ENCODE results near the gene MED31.
"Not testable (repeated sequence)": the region's sequence is repeated elsewhere in the genome, so short reads cannot be mapped to it uniquely, and the experiment has no call there.

Gene MED31

DNA sequence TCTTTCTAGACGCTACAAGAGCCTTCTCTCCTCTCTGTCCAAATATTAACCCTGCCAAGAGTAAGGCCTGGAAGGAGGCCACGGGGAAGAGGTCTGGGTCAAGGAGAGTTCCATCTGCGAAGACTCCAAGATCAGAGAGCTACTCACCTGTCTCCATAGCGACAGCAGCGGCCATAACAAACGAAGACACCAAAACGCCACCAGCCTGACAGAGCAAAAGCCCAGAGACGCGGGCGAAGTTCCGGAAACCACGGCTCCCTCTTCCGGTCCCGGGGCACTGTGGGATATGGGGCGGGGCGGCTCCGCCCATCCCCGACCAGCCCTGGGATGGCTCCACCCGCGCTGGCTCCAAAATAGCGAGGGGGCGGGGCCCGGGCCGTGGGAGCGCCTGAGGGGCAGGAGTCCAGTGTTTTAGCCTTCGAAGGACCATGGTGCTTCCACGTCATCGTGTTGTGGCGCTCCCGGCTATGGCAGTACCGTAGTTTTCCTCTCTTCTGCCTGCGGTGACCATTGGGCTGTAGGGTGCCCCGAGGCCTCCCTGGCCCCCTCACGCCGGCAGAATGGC lies at the start of gene MED31, which contains the start of gene C17orf100:
MED31 (minus strand) TSS at position 252 of the 565 bp plus-strand sequence; CDS start at position 175, 77 bp downstream.
C17orf100 (plus strand) TSS at position 409 of the 565 bp plus-strand sequence; CDS start at position 561, 152 bp downstream.
- DNase-seq, result peak; percentile 98

DNA sequence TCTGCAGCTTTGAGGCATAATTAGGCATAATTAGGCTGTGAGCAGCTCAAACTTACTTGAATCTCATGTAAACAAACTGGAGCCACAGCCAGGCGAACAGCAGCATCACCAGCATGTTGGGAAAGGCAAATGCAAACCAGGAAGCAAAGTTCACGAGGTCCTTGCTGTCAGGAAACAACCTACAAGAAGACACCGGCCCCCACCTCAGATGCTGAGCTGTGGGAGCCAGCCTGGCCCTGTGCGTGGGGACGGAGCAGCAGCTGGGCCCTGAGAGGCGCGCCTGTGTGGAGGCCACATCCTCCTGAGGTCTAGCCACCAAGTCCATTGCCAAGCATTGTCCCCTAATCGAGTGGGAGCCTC lies 49.5 kb upstream of the MED31 start:
- DNase-seq, result no peak

DNA sequence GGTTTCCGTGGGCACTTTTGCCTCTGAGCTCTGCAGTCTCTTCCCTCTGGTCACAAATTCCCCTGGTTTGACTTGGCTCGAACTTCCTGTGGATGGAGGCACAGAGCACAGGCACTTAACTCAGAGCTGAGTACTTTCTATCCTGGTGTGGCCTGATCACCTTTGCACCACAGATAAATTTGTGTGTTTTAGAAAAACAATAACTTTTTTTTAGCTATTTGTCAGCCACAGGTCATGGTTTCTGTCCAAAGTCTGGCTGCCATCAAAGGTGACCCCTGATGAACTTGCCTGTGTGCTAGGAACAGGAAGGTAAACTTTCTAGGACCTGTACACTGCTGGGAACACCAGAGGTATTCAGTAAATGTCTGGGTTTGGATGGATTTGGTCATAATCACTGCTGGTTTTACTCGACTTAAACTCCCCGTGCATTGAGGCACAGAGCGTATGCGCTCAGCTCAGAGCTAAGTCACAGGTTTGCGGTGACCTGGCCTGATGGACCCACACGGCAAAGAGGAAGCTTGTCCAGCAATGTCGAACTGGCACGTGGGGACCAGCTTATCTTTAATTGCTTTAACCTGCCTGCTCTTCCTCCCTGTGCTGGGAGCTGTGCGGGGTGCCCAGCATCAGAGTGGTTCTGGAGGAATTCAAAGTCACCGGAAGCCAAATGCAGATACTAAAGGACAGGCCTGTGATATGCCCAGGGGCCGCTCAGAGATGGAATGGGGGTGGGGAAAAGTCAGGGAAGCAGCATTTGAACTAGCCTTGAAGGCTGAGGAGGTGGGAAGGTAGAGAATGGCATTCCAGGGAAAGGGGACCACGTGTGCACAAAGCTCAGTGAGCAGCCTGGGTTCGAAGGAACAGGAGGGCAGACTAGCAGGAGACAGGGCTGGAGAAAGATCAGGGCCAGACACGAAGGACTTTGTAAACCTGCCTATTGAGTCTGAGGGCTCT lies 48.9 kb upstream of the MED31 start:
- DNase-seq, result no peak

DNA sequence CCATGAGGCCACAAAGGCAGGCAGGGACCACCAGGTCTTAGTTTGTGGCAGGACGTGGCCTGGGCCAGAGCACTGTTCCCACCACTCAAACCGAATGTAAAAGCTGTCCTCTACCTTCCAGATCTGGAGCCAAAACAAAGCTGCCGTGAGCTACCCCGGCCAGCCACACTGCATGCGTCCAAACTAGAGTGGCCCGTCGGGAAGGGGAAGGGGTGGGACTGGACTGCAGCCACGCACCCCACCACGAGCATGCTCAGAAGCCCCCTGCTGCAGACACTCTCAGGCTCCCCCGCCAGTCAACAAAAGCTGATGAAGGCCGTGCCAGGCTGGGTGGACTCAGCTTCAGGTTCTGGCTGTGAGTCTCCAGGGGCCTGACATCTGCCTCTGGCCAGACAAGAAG lies 46.6 kb upstream of the MED31 start:
- DNase-seq, result no peak

DNA sequence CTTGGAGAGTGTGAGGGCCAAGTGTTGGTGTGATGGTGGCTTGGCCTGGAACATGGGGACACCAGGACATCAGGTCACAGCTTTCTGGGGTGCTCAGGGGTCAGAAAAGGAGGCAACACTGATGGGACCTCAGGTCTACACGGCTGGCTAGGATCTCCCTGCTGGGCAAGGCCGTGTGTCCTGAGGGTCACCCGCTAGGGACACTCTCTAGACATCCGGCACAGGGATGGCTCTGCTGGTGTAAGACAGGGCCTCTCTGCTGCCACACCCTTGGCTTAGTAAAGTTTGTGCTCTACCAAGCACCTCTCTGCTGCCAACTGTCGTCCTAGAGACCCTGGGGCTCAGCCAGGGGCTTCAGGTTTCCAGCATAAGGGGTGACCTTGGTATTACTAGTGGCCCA lies 45.5 kb upstream of the MED31 start:
- no peak for DNase-seq

DNA sequence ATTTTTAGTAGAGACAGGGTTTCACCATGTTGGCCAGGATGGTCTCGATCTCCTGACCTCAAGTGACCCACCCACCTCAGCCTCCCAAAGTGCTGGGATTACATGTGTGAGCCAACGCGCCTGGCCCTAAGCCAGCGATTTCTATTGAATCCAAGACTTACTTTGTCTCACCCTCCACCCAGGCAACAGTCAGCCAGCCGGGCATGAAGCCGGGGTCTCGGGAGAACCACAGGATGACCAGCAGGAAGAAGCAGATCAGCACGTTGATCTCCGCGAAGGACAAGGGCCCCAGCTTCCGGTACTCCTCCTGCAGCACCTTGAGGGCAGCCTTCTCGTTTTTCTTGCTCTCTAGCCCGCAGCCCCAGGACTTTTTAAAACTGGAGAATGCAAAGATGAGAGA lies 44.2 kb upstream of the MED31 start:
- DNase-seq, result no peak

DNA sequence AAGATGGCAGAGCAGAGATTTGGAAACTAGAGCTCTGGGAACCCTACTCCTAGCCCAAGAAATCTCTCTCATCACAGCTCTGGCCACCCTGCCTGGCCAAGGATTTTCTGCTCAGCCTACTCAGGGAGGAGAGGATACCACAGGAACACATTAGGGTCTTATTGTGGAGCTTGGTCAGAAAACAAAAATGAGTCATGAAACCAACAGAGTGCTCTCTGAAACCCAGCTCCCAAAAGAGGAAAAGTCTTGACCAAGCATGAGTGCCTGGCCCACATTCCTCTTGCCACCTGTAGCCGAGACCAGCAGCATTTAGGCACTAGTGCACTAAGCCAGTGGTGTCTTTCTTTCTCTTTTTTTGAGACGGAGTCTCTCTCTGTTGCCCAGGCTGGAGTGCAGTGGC lies 43.6 kb upstream of the MED31 start:
- DNase-seq, result no peak

DNA sequence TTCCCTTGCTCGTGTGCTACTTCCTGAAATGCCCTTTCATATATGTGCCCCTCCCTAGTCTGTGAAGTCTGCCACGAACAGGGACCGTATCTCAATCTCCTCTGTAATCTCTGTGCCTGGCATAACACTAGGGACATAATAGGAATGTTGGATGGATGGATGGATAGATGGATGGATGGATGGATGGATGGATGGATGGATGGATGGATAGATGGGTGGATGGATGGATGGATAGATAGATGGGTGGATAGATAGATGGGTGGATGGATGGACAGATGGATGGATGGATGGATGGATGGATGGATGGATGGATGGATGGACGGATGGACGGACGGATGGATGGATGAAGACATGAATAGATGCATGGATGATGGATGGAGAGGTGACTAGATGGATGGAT lies 40.6 kb upstream of the MED31 start:
- DNase-seq, result not testable (repeated sequence)

DNA sequence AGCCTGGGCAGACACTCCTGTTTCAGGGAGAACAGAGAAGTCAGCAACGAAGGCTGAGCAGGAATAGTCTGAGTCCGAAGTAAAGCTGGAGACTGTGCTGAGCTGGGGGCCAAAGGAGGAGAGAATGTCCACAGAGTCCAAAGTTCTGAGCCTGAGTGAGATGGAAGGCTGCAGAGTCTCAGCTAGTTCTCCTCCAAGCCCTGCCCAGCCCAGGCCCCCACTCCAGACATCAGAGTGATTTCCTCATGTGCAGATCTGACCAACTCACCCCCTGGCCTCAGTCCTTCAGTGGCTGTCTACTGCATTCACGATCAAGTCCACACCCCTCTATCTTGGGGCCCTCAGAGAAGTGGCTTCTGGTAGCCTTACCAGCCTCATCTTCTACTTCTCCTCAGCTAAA lies 40.1 kb upstream of the MED31 start:
- no peak for DNase-seq

DNA sequence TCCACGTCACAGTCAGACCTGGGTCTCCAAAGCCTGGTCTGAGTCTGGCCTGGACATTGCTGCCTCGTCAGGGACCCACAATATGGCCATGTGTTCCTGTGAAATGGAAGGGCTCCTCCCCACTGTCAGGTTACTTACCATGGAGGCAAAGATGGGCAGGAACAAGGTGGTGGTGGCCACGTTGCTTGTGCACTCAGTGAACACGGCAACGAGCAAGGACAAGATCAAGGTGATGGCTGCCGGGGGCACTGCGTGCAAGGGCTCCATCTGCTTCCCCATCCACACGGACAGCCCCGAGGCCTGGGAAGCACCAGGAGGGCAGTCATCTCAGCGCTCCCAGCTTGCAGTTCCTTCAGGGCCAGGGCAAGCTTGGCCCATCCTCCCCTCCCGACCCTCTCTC lies 39.2 kb upstream of the MED31 start:
- no peak for DNase-seq

DNA sequence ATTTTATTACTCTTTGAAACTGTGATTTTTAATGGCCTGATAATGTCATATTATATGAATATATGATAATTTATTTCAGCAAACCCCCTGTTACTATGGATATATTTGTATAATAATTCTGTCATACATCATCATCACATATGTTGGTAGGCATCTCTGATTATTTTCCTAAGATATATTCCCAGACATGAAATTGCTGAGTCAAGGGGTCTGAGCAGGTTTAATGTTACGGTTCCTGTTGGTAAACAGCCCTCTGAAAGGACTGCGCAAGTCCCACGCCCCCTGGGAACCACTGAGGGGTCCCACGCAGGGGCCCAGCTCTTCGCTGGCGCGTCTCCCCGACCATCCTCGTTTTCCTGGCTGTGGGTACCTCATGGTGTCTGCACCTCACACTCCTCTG lies 37.5 kb upstream of the MED31 start:
- no peak for DNase-seq

DNA sequence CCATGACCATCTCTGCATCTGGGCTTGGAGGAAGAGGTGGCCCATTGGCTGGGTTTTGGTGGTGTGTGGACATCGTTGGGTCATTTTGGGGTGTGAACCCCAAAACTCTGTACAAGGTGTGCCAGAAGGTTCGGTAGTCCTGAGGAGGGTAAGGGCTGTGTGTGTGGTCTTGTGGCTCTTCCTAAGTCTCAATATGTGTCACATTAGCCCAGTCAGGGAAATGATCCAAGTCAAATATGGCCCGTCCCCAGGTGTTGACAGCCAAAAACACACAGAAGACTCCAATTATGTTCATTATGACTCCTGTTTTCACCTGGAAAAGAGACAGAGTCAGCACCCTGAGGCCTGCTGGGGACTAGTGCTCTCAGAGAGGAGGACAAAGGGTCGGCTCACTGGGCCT lies 34.6 kb upstream of the MED31 start:
- DNase-seq, result no peak

DNA sequence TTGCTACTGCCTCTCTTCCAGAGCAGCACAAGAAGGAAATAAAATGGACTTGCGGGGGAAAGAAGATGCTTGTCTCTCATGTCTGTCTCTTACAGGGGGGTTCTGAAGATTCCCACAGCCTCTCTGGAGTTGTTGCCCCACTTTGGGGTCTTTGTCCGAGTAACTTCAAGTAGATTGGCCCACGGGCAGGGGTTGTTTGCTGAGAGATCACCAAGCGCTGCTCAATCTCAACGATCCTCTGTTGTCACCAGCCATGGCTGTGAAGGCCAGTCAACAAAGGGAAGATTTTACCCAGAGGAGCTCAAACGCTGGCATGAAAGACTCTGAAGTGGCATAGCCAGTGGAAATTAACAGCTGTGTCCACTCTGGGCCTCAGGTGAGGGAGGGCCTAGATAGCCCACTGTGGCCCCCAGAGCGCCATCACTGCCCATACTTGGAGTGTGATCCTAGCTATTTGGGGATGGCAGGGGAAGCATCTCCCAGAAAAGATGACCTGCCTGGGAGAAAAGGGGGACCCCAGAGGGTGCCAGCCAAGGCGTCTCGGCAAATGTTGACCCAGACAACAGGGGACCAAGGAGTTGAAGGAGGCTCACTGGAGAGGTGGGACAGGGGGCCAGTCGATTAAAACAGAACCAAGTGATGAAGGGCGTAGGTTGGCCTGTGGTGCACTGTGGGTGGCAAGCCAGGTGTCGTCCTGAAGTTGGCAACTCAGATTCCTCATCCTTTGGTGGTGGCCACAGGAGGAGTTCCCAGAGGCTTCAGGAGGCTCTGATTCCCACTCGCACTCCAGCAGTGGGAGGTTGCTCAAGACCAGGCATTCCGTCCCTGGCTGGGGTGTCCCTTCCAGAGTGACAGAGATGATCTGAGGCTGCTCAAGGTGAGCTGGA lies 33.7 kb upstream of the MED31 start:
- no peak for DNase-seq

DNA sequence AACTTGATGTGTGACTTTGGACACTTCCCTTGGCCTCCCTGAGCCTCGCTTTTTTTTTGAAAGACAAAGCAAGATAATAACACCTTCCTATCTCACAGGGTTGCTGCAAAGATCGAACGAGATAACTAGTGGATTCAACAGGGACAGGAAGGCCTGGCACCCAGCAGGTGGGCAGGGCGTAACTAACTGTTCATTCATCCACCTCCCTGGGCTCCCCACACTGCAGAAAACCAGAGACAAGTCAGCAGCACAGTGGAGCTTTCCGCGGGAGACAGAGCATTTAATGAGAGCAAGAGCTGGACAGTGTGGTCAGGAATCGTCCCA lies 33.0 kb upstream of the MED31 start:
- no peak for DNase-seq

DNA sequence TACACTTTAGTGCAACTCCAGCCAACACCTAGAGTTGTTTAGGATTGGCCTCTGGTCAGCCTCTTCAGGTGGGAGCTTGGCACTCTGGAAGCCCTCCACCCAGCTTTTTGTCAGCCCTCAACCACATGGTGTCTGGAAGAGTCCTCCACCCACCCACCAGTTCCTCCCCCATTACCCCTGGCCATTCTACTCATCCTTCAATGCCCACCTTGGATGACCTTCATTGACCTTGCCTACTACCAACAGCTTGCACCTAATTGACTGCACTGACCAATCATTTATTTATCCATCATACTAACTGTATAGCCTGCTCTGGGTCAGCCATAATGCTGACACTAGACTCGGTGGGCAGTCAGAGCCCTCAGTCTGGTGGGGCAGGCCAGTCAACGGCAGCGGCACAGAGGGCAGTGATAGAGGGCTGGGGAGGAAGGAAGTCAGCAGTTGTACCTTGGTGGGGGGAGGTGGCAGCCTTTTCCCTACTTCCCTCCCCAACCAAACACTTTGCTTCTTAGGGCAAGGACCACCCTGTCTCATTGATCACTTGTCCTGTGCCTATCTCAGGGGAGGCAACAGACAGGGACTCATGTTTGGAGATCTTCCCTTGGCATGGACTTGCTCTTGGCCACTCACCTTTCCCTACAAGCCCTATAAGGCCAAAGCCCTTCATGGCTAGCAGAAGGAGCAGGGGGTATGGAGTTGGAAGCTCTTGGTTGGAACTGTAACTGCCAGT lies 32.5 kb upstream of the MED31 start:
- DNase-seq, result no peak

DNA sequence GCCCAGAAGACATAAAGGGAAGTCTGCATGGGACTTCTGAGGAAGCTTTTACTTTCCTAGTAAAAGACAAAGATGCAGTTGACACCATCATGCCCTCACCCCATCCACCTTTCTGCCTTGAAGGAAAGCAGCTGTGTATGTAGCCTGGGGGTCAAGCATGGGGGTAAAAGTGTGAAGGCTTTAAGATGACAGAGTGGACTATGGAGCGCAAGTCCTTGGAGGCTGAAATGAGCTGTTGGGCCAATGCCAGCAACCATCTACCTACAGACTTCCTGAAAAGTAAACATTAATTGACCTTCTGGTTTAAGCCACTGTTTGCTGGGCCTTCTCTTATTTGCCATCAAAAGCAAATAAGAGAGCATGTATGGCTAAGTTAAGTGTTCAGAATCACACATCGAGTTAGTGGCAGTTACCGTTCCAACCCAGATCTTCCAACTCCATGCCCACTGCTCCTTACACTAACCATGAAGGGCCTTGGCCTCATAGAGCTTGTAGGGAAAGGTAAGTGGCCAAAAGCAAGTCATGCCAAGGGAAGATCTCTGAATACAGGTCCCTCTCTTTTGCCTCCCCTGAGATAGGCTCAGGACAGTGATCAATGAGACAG lies 31.8 kb upstream of the MED31 start:
- no peak for DNase-seq

DNA sequence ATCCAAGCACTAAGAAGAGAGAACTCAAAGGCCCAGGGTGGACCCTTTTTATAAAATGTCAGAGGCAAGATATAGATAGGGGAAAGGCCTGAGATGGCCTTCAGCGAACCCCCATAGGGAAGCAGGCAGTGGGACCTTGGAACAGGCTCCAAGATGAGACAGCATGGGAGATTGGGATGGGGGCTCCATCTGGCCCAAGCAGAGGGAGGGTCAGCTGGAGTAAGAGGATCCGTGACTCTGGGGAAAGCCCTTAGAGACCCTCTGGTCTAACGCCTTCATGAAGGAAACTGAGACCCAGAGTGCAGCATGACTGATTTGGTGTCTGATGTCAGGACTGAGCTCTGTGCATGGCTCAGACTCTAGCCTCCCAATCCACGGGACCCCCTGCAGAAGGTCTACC lies 30.9 kb upstream of the MED31 start:
- no peak for DNase-seq

DNA sequence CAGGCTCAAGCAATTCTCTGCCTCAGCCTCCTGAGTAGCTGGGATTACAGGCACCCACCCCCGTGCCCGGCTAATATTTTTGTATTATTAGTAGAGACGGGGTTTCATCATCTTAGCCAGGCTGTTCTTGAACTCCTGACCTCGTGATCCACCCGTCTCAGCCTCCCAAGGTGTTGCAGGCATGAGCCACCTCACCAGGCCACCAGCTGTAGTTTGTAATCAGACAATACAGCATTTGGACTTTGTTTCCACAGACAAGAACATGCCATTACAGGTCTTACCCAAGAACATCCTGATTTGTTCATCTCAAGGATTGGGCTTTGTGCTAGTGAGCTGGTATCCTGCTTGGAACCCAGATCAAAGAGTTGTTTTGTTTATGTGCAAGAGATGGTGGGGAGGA lies 30.3 kb upstream of the MED31 start:
- DNase-seq, result no peak

DNA sequence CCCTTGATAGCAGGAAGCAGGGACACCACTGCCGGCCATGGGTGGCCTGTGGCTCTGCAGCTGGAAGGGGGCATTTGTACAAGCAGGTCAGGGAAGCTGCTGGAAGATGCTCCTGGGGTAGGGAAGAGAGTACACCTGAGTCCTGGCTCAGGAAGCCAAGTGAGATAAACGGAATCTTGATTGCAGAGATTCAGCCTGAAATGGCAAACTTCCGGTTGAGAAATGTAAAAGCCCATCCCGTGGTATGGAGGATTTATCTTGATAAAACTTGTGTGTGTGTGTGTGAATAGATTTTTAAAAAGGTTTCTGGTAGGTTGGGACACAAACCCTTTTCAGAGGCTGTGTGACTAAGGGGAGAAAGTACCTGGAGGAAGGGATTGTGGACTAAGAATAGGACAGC lies 29.8 kb upstream of the MED31 start:
- no peak for DNase-seq

DNA sequence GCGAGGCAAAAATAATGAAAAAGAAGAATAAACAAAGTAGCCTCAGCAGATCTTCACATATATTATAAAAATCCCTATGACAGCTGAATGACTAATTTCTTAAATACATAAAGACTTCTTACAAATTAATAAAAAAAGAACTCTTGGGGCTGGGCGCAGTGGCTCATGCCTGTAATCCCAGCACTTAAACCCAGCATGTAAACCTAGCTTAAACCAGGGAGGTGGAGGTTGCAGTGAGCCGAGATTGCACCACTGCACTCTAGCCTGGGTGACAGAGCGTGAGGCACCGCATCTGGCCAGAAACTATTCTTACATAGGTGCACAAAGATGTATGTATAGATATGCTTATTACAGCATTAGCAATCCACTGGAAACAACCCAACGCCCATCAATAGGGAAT lies 27.8 kb upstream of the MED31 start:
- DNase-seq, result no peak

DNA sequence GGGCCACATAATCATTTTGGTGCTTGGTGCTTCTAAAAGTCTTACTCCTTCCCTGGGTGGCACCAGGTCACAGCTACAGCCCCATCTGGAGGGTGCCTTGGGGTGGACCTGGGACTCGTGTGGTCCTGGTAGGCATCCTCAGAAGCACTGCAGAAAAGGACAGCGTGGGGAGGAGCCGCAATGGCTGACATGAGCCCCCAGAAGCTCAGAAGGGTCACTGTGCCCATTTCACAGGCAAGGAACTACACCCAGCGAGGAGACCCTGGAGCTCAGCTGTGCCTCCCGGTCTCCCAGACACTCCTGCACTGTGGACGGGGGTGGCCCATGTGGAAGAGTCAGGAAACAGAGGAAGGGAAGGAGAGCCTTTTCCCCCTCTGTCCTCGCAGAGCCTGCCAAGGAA lies 26.5 kb upstream of the MED31 start:
- DNase-seq, result no peak

DNA sequence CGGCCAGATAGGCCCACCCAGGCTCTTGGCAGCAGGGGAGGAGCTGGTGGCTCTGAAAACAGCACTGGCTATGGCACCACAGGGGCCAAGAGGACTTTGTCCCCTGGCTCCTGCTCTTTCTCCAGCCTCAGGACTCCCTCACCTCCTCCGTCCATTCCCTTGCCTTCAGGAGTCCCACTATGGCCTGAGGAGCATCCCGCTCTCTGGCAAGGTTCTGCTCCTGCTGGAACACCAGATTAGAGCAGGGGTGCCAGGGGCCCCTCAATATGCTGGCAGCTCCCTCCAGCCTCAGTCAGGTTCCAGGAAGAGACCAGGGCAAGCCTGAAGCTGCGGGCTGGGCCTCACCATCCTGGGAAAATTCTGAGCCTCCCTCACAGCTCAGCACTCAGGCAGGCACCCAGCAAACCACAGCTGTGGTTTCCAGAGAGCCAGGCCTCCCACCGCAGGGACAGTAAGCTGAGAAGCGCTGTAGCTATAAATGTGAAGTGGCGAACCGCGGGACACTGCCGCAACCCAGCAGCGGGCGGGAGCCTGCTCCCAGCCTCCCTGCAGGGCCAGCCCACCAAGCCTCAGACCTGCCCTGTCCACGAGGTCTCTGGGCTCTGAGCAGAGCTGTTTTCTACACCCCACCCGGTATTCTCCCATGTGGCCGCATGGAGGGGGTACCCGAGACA lies 25.9 kb upstream of the MED31 start:
- DNase-seq, result peak; percentile 34
